Measurements from ENCODE around the gene UCK2.

The UCK2 gene

GRCh38 chr1:165942927-165943597, 115.6 kb downstream of the UCK2 start:
- TF ChIP-seq TSHZ2 (CRISPR knock-in tag; IDR thresholded peaks at IDR 0.05): no peak
- no peak for TF ChIP-seq OSR1 (CRISPR knock-in tag; IDR thresholded peaks at IDR 0.05)
- no peak for TF ChIP-seq TCF4 (CRISPR knock-in tag; IDR thresholded peaks at IDR 0.05; ENCODE audit: borderline replicate concordance)
- TF ChIP-seq ESRRG (CRISPR knock-in tag; IDR thresholded peaks at IDR 0.05): no peak
- no peak for TF ChIP-seq ZNF8 (CRISPR knock-in tag; IDR thresholded peaks at IDR 0.05)
- TF ChIP-seq PATZ1 (CRISPR knock-in tag; IDR thresholded peaks at IDR 0.05; ENCODE audit: borderline replicate concordance): no peak
- no peak for TF ChIP-seq CSRNP3 (CRISPR knock-in tag; IDR thresholded peaks at IDR 0.05)
- TF ChIP-seq CSDC2 (CRISPR knock-in tag; IDR thresholded peaks at IDR 0.05): no peak
- no peak for TF ChIP-seq PPARA (CRISPR knock-in tag; IDR thresholded peaks at IDR 0.05; ENCODE audit: borderline replicate concordance)
- TF ChIP-seq ZNF565 (CRISPR knock-in tag; conservative IDR thresholded peaks at IDR 0.05; ENCODE audit: low read depth): no peak
- no peak for TF ChIP-seq ISL1 (CRISPR knock-in tag; IDR thresholded peaks at IDR 0.05)
- no peak for TF ChIP-seq TOX (CRISPR knock-in tag; IDR thresholded peaks at IDR 0.05; ENCODE audit: borderline replicate concordance)
- TF ChIP-seq ZFP30 (CRISPR knock-in tag; IDR thresholded peaks at IDR 0.05): no peak
- no peak for TF ChIP-seq ZFP3 (CRISPR knock-in tag; IDR thresholded peaks at IDR 0.05)
- 0 out of 3 replicates have a peak, but pooled peaks have one; percentile 18 for ATAC-seq

GRCh38 chr1:165945911-165946310, 118.5 kb downstream of the UCK2 start:
- TF ChIP-seq POU6F1 (CRISPR knock-in tag; IDR thresholded peaks at IDR 0.05; ENCODE audit: borderline replicate concordance, low read depth) (no peak), BACH2 (CRISPR knock-in tag; IDR thresholded peaks at IDR 0.05; ENCODE audit: borderline replicate concordance) (no peak), CSDC2 (CRISPR knock-in tag; IDR thresholded peaks at IDR 0.05) (no peak), ZFP30 (CRISPR knock-in tag; IDR thresholded peaks at IDR 0.05) (no peak), ESRRG (CRISPR knock-in tag; IDR thresholded peaks at IDR 0.05) (no peak)
- ATAC-seq: no peak

GRCh38 chr1:165947797-165948455, 120.5 kb downstream of the UCK2 start:
- no peak for ATAC-seq
- TF ChIP-seq ZNF8 (CRISPR knock-in tag; IDR thresholded peaks at IDR 0.05) (no peak), OSR1 (CRISPR knock-in tag; IDR thresholded peaks at IDR 0.05) (no peak), TCF4 (CRISPR knock-in tag; IDR thresholded peaks at IDR 0.05; ENCODE audit: borderline replicate concordance) (no peak), CSRNP3 (CRISPR knock-in tag; IDR thresholded peaks at IDR 0.05) (no peak), ZFP30 (CRISPR knock-in tag; IDR thresholded peaks at IDR 0.05) (no peak), SNAI2 (CRISPR knock-in tag; IDR thresholded peaks at IDR 0.05) (no peak)
